ENCODE results near the gene ATP13A5. TPM values are rescaled to one million over a fixed set of nuclear protein-coding genes. Genes with fewer than 3 reads are reported as not detected.

The ATP13A5 gene
- total and polyA plus RNA-seq, 11 donors, result not detected

DNA sequence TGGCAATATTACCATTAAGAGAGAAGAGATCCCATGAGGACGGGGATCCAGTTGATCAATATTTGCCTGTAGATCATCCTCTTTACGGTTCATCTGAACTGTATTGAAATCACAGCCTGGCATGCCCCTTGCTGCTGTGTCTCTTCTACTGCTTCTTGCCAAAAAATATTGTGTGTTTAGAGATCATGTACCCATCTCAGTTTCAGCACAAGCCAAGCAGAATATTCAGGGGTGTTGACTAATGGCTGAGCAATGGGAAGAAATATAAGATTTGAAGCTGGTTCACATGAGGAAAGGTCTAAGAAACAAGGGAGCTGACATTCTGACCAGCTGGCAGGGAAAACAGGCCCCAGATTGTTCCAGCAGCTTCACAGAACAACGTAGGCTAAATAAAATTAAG, 21.3 kb downstream of the ATP13A5 start:
- H3K4me1 ChIP-seq, result no peaks in the 10 kb centered on the region
- ATAC-seq (no peak), DNase-seq (no peak)
- no peak for TF ChIP-seq POLR2A (IDR thresholded peaks at IDR 0.05)
- TF ChIP-seq, protein P1, sequence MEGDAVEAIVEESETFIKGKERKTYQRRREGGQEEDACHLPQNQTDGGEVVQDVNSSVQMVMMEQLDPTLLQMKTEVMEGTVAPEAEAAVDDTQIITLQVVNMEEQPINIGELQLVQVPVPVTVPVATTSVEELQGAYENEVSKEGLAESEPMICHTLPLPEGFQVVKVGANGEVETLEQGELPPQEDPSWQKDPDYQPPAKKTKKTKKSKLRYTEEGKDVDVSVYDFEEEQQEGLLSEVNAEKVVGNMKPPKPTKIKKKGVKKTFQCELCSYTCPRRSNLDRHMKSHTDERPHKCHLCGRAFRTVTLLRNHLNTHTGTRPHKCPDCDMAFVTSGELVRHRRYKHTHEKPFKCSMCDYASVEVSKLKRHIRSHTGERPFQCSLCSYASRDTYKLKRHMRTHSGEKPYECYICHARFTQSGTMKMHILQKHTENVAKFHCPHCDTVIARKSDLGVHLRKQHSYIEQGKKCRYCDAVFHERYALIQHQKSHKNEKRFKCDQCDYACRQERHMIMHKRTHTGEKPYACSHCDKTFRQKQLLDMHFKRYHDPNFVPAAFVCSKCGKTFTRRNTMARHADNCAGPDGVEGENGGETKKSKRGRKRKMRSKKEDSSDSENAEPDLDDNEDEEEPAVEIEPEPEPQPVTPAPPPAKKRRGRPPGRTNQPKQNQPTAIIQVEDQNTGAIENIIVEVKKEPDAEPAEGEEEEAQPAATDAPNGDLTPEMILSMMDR (IDR thresholded peaks at IDR 0.05), result no peak
- no peak overlapping the region for H3K27ac ChIP-seq
- 80 to 93% (median 88%) methylated on average over 3 of the region's 3 CpGs for WGBS, 4 donors
- no peaks in the 10 kb centered on the region for H3K9me3 ChIP-seq
- intact Hi-C loops (cut with DNase I), result no loop called here
- H3K36me3 ChIP-seq, result no peaks in the 10 kb centered on the region
- no peak overlapping the region for H3K4me3 ChIP-seq
- no peaks in the 10 kb centered on the region for H3K27me3 ChIP-seq

DNA sequence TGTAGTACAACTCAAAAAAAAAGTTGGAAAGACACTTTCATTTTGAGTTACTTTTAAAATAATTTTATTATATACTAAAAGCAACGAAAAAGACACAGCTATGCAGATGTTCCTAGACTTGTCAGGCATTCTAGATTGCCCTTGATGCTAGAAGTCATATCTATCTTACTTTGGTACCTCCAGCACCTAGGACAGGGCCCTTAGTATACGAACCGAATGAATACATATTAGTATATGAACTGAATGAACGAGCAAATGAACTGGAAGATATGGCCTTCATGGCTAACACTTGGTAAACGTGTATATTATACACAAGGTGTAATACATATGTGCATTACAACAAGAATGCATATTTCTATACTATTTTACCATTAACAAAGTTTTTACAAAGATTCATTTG, 24.1 kb downstream of the ATP13A5 start:
- intact Hi-C loops (cut with DNase I), result no loop called here

DNA sequence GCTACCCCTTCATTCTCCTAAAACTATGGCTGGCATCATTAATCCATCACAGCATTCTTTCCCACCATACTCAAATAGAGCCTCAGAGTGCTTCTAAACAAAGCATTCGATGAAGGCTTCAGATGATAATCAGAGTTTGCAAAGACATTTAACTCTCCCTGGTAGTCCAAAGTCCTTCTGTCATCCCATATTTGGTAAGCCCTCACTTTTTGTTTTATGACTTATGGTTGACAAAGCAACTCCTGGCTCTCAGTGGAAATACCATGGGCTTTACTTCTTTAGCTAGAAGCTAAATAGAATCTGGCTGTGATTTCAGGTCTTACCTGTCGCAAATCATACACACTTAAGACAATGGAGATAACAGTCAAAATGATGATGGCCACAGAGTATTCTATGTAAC, 27.8 kb downstream of the ATP13A5 start:
- H3K4me3 ChIP-seq, result no peak overlapping the region
- intact Hi-C loops (cut with DNase I), result no loop called here
- no peak for DNase-seq

More for the DNA sequence above, 24.1 kb downstream of the ATP13A5 start:
- Histone ChIP-seq H3K36me3 (no peaks in the 10 kb centered on the region), H3K27me3 (no peaks in the 10 kb centered on the region), H3K4me3 (no peak overlapping the region), H3K4me1 (peaks cover 0 to 7% (median 0%) of the 10 kb centered on the region in 12 donors), H3K9me3 (no peaks in the 10 kb centered on the region), H3K27ac (no peak overlapping the region)
- ATAC-seq (no peak), DNase-seq (no peak)
- WGBS, 4 donors, result 58 to 64% (median 60%) methylated on average over 5 of the region's 5 CpGs
- no peak for TF ChIP-seq POLR2A (IDR thresholded peaks at IDR 0.05)
- TF ChIP-seq, protein P1 (IDR thresholded peaks at IDR 0.05), result no peak

DNA sequence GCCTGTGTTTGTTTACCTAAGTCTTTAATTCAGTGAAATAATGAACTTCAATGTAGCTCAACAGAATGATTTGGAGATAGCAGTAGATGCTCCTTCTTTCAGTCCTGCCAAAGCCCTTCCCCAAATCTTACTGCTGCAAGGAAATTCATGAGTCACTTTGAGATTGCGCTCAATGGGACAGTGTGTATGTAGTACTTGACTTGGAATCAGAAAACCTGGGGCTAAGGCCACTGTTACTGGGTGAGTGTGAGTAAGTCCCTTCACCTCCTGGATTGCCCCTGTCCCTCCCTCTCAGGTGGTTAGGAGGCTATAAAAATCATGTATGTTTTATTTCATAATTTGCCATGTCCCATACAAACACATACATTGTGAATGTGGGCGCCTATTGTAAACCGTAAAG, 29.9 kb downstream of the ATP13A5 start:
- TF ChIP-seq, protein P1 (IDR thresholded peaks at IDR 0.05), result no peak
- no peak for TF ChIP-seq POLR2A (IDR thresholded peaks at IDR 0.05)
- intact Hi-C loops (cut with DNase I), result no loop called here
- ATAC-seq (no peak), DNase-seq (no peak)
- H3K4me1 ChIP-seq, result peaks cover 0 to 7% (median 0%) of the 10 kb centered on the region in 12 donors
- H3K27me3 ChIP-seq, result no peaks in the 10 kb centered on the region
- H3K36me3 ChIP-seq, result no peaks in the 10 kb centered on the region
- no peak overlapping the region for H3K4me3 ChIP-seq
- 60 to 86% (median 74%) methylated on average over 3 of the region's 3 CpGs for WGBS, 4 donors
- H3K9me3 ChIP-seq, result no peaks in the 10 kb centered on the region
- H3K27ac ChIP-seq, result no peak overlapping the region

More for the DNA sequence above, 27.8 kb downstream of the ATP13A5 start:
- peaks cover 0 to 7% (median 0%) of the 10 kb centered on the region in 12 donors for H3K4me1 ChIP-seq
- no peaks in the 10 kb centered on the region for H3K9me3 ChIP-seq
- TF ChIP-seq, protein P1 (IDR thresholded peaks at IDR 0.05), result no peak
- no peak for TF ChIP-seq POLR2A (IDR thresholded peaks at IDR 0.05)
- no peaks in the 10 kb centered on the region for H3K27me3 ChIP-seq
- WGBS, 4 donors, result 79 to 86% (median 82%) methylated on average over 2 of the region's 2 CpGs
- no peak for ATAC-seq
- H3K36me3 ChIP-seq, result no peaks in the 10 kb centered on the region
- H3K27ac ChIP-seq, result no peak overlapping the region
